GM19455 (cell line): ENCODE results near the gene PRKCE.
A peak's percentile ranks its signal among the peaks of the same experiment; 100 is the strongest.

Experiments used
- ATAC-seq: cut with Tn5 transposase; IDR thresholded peaks from one replicate; pipeline ENCODE4 v1.9.1; 2021; ENCODE audit not compliant: unreplicated experiment

PRKCE gene

DNA sequence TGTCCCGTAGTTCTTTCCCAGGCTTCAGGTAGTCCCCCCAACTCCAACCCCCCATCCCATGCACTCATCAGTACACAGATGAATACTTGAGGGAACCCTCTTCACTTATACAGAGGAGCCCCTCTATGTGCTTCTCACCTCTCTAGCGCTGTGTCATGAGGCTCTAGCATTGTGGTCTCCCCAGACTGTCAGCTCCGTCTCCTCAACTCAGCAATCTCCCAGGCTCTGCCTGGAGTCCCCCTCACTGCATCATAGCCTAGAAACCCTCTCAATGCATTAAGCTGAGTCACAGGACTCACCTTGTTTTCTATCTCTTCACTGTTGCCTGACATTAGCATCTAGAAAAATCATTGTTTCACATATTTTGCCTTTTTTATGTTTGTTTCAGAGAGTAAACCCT is 20.2 kb upstream of the PRKCE start:
- ATAC-seq: no peak

DNA sequence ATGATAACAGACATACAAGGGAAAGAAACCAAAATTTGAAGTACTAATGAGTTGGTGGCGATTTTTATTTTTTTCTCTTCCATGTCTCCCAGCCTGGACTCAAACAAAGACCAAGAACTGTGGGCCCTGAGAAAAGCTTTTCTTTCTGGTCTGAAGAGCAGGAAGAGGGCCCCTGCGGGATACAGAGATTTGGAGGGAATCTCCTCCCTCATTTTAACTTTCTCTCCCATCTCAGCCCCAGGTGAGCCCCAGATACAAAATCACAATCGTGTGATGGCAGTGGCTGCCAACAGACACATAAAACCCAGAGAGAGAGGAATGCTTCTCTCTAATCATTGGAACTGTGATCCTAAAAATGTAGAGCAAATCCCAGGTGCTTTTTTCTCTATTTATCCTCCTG is 19.5 kb upstream of the PRKCE start:
- ATAC-seq: no peak

DNA sequence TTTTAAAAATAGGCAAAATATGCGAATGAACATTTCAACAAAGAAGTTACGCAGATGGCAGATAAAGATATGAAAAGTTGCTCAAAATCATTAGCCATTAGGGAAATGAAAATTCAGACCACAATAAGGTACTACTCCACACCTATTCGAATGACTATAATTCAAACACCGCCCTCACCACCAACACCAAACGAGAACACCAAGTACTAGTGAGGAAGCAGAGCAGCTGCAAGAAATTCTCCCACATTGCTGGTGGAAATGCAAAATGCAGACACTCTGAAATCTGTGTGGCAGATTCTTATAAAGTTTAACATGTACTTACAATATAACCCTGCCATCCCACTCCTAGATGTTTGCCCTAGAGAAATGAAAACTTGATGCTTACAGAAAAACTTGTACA is 17.3 kb upstream of the PRKCE start:
- ATAC-seq: no peak

DNA sequence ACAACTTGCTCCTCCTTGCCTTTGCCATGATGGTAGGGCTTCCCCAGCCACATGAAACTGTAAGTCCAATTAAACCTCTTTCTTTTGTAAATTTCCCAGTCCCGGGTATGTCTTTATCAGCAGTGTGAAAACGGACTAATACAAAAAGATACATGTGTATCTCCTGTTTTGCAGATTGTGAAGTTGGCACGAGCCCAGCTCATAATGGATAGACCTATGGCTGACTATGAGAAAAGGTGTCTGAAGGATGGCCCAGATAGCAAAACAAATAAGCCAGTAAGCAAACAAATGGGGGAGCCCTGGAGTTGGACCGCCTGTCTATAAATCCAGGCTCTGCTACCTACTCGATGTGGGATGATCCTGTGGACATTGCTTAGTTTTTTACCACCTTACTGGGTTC is 15.5 kb upstream of the PRKCE start:
- no peak for ATAC-seq

DNA sequence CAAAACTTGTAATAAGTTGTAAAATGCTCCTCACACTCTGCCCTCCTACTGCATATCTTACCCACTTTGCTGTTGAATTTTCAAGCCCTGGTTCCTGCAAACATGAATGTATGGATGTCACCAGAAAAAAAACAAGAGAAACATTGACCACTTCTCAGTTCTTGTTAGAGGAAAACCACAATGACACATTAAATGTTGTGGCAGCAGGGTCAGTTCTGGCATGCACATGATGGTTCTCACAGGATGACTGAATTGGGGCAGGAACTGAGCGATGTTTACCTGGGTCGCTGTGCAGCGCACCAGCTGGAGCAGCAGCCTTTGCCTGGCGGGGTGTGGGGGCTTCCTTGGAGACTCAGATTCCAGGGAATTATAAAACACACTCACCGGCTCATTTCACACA is 14.0 kb upstream of the PRKCE start:
- no peak for ATAC-seq

DNA sequence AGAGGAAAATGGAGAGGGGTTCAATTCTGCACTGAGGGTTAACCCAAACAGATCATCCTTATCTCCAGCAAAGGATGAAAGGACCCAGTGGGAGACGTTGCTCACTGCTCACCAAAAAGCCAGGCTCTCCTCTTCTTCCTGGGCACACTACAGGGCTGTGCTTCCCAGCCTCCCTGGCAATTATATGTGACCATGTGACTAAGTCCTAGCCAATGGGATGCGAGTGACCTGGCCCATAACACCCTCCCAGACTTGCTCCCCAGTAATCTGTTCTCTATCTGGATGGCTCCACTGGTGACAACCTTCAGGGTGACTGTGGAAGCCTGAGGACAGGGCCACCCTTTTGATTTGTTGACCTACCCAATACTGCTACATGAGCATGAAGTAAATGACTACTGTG is 10.9 kb upstream of the PRKCE start:
- ATAC-seq: no peak

DNA sequence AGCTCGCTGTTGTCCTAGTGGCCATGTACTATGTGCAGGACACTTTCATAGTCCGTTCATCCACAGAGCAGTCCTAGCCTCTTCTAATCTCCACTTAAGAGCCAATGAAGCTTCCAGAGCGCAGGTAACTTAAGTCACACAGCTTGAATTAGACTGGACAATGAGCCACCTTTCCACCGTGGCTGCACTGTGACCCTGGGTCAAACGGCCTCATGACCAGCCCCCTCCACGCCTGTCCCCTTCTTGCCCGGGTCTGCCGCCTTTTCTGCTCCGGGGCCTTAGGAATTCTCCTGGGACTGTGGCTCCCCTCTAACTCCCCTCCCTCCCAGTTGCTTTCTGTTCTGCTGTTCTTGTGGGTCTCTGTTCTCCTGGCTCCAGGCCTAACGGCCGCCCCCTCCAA is 8.4 kb upstream of the PRKCE start:
- ATAC-seq: no peak

DNA sequence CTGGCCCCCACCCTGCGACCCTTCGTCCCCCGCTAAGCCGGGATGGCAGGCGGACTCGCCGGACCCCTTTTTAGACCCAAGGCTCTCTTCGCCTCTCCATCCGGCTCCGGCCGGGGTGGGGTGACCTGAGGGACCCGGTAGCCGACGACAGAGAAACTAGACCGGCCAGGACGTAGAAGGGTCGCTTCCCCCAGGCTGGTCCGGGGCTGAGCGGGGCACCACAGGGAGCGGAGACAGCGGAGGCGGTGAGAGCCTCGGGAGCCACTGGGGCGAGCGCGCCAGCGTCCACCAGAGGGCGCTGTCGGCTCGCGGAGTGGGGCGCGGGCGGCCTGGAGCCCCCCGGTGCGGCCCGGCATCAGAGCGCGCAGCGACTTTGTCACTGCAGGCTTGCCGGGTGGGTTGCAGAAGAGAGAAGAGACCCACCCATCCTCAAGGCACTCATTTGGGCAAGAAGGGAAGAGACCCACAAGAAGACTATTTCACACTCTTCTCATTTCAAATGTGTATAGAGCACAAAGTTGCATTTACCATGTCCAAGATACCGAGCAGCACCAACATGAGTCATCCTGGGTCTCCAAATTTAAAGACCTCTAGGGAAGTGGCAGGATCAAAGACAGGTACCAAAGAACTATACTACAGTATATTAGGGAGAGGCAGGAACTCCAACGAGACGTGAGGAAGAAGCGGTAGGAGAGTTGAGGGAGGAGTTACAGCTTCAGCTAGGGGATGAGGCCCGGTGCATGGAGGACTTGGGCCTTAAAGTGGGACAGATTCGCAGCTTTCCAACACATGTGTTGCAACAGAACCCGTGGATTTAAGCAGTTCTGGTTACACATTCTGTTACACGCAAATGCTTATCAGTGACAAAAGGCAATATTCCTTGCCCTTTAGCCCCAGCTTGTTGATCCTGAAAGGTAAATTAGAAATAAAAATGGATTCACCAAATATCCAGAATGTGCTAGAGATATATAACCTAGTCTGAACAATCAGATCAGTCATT is 7.6 kb upstream of the PRKCE start:
- ATAC-seq: peak; percentile 75

DNA sequence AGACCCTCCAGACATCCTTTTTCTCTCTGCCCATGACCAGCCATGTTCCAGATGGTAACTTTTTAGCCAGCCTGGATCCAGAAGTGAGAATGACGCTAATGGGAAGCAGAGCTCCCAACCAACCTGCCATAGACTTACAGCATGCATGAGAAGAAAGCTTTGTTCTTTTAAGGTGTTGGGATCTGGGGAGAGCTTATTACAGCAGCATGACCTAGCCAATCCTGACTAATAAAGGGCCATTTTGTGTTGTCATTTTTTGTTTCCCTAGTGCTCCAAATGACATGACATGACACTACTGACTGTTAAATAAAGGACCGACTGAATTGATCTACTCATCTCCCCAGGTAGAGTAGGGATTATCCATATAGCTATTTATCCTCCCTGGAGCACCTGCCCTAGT is 5.2 kb upstream of the PRKCE start:
- no peak for ATAC-seq

DNA sequence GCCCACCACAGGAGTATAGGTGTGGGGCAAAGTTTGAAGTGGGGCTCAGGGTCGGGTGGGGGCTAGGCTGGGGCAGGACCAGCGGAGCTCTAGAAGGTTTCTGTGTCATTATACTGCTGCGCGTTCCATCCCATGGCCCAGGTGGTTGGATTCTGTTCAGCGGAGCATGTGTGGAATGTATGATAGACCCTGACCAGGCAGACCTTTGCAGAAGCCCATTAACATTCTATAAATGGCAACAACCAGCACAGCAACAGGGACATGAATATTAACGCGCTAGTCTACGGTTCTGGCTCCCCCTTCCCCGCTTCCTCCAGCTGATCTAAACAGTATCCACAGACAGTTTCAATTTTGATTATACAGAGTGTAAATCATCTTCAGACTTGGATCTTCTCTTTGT is 4.1 kb upstream of the PRKCE start:
- no peak for ATAC-seq

DNA sequence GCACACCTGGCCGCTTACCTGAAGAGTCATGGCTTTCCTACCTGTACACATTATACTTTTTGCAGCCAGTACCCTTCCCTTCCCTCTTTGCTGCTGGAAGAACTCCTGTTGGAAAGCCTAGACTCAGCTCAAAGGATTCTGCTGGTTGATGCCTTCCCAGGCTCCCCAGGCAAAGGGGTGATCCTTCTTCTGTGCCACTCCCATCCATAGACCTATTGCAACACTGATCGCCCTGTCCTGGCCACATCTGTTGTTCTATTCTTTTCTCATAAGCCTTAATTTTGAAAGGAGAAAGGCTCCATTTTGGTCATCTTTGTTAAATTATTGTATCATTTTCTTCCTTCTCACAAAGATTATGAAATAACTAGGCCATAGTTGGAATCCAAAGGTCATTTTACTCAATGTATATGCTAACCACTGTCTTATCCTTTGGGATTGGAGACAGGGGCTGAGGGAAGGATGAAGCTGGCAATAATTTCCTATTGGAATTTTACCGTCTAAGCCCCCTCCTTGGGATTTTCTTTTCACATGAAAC is 3.4 kb upstream of the PRKCE start:
- no peak for ATAC-seq

DNA sequence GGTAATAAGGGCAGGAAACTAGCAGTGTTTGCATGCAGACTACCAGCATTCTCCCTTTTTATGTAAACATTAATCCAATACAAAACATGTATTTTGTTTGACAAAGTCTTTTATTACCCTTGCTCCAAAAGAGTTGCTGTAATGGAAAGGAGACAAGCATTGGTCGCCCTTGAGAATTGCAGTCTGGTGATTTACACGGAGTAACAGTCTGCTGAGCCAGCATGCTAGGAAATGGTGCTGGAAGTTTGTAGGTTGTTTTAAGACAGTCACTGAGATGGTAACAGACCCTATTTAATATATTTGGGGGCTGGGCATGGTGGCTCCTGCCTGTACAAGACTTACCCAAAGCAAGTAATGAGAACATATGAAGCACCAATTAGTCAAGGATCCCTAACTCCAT is 2.8 kb upstream of the PRKCE start:
- ATAC-seq: no peak

DNA sequence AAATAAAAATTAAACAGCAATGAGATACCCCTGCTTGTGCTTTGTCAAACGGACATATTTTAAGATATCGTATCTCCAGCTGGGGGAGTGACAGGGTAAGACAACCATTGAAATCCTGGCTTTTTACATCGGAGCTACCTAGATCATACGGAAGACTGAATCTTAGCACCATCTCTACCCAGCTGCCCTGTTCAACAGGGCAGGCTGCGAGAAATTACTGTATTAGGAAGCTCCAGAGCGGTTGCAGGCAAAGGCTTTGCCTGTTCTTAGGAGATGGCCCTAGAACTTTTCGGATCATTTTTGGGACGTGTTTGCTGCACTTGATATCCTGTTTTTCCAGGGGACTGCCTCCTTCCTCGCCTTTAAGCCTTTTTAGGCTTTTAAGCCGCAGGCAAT is 2.0 kb upstream of the PRKCE start:
- no peak for ATAC-seq

DNA sequence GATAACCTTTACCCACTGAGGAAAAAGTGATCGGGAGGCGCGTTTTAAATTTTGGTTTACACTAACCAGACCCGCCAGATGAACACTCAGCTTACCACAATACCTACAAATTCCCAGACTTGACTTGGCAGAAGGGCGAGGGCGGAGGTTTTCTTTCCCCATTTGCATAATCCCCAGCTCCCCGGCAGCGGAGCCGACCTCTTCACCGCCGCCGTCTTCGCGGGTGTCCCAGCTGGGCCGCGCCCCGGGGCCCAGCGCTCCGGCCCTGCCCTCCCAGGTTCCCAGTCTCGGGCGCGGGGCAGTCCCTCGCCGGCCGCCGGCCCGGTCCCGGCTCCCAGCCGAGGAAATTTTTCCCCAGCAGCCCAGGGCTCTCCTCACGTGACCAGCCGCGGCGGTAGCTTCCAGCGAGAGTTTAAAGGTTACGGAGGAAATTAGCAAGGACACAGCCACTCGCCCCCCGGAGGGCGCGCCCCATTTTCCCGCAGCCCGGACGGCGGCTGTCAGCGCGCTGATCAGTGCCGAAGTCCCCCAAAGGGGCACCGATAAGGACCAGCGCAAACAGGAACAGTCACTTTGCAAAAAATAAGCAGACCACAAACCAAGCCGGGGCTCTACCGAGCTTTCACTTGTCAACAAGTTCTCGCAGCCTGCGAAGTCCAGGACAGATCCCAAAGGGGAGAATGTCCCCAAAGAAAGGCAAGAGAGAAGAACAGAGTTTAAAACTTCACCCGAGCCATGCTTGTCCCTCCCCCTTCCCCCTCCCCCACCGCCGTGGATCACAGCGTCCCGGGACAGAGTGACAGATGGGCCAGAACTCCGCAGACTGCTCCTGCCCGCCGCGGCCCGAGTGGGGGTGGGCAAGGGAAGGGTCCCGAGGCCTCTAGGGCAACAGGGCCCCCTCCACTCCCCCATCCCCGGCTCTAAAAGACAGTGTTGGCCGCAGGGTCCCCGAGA is 1.3 kb upstream of the PRKCE start:
- ATAC-seq: peak; percentile 18

DNA sequence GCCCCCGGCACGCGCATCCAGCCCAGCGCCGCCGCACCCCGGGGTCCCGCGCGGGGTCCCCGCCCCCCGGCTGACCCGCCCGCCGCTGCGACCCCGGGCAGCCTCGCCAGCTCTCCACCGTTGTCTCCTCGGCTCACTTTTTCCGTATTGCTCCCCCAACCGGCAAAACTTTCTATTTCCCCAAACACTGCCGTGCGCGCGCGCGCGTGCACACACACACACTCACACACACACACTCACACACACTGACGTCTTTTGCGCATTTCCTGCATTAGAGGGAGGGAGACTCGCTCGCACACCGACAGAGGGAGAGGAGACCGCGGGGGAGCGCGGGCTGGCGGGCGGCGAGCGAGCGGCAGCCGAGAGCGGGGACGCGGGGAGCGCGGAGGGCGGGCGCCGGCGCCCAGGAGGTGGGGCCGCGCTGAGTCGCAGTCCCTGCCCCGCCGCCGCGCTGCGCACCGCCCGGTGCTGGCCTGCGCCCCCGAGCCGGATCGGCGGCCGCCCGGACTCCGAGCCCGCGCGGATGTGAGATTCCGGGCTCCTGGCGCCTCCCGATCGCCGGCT is 542 bp upstream of the PRKCE start:
- peak; percentile 61 for ATAC-seq

DNA sequence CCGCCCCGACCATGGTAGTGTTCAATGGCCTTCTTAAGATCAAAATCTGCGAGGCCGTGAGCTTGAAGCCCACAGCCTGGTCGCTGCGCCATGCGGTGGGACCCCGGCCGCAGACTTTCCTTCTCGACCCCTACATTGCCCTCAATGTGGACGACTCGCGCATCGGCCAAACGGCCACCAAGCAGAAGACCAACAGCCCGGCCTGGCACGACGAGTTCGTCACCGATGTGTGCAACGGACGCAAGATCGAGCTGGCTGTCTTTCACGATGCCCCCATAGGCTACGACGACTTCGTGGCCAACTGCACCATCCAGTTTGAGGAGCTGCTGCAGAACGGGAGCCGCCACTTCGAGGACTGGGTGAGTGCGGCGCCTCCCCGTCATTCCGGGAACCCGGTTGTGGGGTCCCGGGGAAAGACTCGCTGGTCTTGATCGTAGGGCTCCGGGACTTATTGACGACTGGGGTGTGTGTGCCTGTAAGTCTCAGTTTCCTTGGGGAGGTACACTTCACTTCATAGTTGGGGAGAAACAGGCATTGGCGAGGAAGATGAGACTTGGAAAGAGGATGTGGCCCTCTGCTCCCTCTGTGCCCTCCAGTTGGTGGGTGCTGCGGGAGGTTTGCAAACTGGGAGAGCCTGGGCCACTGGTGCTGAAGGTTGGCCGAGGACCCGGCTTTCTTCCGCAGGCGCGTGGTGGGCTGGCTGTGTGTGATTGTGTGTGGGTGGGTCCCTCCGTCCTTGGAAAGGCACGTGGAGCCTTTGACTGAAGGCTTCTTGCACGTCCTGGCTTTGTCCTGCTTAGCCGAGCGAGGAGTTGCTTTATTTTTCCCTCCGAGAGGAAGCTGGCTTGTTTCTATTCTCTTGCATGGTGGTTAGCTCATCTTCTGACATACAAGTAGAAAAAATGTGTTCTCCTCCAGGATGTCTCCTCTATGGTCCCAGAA is 886 bp downstream of the PRKCE start:
- no peak for ATAC-seq

DNA sequence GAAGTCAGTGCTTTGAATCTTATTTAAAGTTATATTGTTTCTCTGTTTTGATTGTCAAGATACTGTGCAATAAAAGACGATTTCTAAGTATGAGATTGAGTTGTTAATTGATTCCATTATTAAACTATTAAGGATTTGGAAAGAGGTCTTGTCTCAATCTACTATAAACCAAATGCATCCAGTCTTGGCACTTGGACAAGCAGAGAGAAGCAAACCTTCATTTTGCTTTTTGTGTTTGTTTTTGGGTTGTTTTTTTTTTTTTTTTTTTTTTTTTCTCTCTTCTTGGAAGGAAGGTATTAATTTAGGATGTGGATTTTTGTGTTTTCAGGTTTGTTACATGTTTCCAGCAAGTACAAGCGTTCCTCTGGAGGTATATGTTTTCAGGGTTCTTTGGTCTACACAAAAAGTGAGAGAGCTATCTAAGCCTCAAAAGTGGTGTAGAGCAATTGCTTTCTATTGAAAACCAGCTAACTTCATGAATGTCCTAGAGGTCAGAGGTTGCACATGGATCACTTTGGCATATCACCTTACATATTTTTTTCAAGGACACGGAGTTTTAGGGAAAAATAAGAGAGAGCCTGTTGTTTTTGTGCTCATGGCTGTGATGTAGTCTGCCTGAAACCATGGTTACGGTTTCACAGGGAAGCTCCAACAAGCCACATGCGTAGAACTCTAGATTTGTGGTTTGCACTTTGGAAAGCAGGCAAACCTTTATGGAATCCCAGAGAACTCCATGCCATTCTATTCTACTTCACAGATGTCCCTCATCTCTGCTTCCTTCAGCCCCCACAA is 1.8 kb downstream of the PRKCE start:
- no peak for ATAC-seq

DNA sequence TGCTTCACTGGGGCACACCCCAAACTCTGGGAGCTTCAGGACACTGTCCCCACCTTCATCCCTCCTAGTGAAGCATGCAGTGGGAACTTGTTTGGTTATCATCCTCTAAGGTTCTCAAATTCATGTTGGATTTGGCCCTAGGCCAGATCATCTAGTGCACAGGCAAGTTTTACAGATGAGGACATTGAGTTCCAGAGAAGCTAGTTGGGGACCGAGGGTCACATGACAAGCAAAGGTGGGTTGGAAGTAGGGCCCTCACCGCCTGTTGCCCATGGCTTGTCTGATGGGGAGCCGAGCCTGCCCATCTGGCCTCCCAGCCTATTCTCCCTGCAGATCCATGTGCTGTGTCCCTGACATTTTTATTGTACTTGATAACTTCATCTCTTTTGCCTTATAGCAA is 2.8 kb downstream of the PRKCE start:
- ATAC-seq: no peak

DNA sequence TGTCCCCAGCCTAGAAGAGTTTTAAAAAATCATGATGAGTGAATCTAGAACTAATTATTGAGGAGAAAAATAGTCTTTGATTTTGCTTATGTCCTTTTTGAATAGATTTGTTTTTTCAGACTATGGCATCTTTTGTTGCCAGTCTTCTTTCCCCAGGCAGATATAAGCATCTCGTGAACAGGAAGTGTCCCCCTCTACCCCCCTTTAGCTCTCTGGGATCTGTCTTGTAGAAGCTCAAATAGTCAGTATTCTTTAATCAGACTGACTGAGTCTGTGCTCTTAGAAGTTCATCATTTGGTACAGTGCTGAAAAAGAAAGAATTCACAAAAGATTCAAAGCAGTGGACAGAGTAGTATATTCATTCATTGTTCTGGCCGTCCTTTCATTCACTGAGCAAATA is 10.4 kb downstream of the PRKCE start:
- no peak for ATAC-seq
